GM15510 (cell line): ENCODE data around the gene DGKD.
A peak's percentile ranks its signal among the peaks of the same experiment; 100 is the strongest.

ENCODE experiments used
- POLR2A ChIP-seq: IDR thresholded peaks from 3 replicates; pipeline ENCODE4 v1.6.1; 2011; ENCODE audit warnings: borderline replicate concordance; ENCODE audit not compliant: insufficient read length; ENCODE audit errors: extremely low read depth

DGKD gene

GRCh38 chr2:233329489-233330135 is 24.7 kb upstream of the DGKD start:
- TF ChIP-seq POLR2A: no peak

GRCh38 chr2:233331536-233331935 is 22.8 kb upstream of the DGKD start:
- peak; percentile 43 for TF ChIP-seq POLR2A

GRCh38 chr2:233332125-233332524 is 22.2 kb upstream of the DGKD start:
- no peak for TF ChIP-seq POLR2A

- no peak for TF ChIP-seq POLR2A
Measured at GRCh38 chr2:233334915-233335314, 19.4 kb upstream of the DGKD start.

GRCh38 chr2:233336541-233336940 is 17.8 kb upstream of the DGKD start:
- TF ChIP-seq POLR2A: no peak

GRCh38 chr2:233338046-233338445 is 16.2 kb upstream of the DGKD start:
- no peak for TF ChIP-seq POLR2A

GRCh38 chr2:233338812-233339368 is 15.4 kb upstream of the DGKD start:
- no peak for TF ChIP-seq POLR2A

- TF ChIP-seq POLR2A: no peak
Measured at GRCh38 chr2:233339427-233339826, 14.9 kb upstream of the DGKD start.

- no peak for TF ChIP-seq POLR2A
Measured at GRCh38 chr2:233341296-233341695, 13.0 kb upstream of the DGKD start.

GRCh38 chr2:233342301-233342700 is 12.0 kb upstream of the DGKD start:
- TF ChIP-seq POLR2A: no peak

- TF ChIP-seq POLR2A: no peak
Measured at GRCh38 chr2:233343171-233343705, 11.1 kb upstream of the DGKD start.

GRCh38 chr2:233346376-233346775 is 7.9 kb upstream of the DGKD start:
- no peak for TF ChIP-seq POLR2A

- no peak for TF ChIP-seq POLR2A
Measured at GRCh38 chr2:233346930-233347329, 7.4 kb upstream of the DGKD start.

GRCh38 chr2:233349005-233349998 is 5.0 kb upstream of the DGKD start:
- TF ChIP-seq POLR2A: no peak

GRCh38 chr2:233350708-233351107 is 3.6 kb upstream of the DGKD start:
- no peak for TF ChIP-seq POLR2A
